Right ventricle myocardium inferior (tissue), 1 donor: ENCODE data around the gene CYTH2. TPM values are rescaled to one million over a fixed set of nuclear protein-coding genes. Genes with fewer than 3 reads are reported as not detected.

Experiments
- ATAC-seq: fragments of 200-7000 bp; cut with Tn5 transposase; one replicate; pipeline ENCODE4 v1.9.1; 2020; ENCODE audit warnings: mild to moderate bottlenecking, moderate library complexity
- DNase-seq: peaks from one replicate; pipeline ENCODE4 v3.0.0; 2021; ENCODE audit errors: missing footprints
- intact Hi-C: fragments of 100-400 bp; cut with DNase I; formaldehyde crosslinking; loops from one replicate; pipeline ENCODE4 v1.11.0; 2022
- total RNA-seq: library from RNA; stranded (reverse); fragmentation: NEBNext Ultra II Directional; extraction: Animal tissue kit (Norgen Biotek cat#: 25700); gene quantifications from one replicate; pipeline ENCODE4 v1.2.1, GENCODE V29; 2021
- donor health status: DM: no; HTN: yes; CAD: no; lungs with severe emphysema.

Gene CYTH2
- total RNA-seq, 1 donor from 2014 or later = 30.7 TPM

- intact Hi-C loops = no loop called here
- no peak for DNase-seq
- ATAC-seq = no peak
Observed at GRCh38 chr19:48520134-48520533, 51.0 kb downstream of the CYTH2 start.

DNA sequence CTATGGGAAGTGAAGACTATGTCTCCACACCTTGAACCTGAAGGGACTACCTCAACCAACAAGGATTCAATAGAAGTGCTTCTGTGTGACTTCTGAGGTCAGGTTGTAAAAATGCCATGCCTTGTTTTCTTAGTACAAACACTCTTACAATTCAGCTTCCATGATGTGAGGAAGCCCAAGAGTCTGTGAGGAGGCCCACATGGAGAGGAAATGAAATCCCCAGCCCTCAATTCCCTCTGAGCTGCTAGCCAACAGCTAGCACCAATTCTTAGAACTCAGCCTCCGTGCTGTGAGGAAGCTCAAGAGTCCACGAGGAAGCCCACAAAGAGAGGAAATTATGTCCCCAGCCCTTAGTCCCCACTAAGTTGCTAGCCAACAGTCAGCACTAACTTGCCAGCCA, 55.1 kb downstream of the CYTH2 start:
- no peak for DNase-seq
- ATAC-seq = no peak
- intact Hi-C loops = no loop called here

DNA sequence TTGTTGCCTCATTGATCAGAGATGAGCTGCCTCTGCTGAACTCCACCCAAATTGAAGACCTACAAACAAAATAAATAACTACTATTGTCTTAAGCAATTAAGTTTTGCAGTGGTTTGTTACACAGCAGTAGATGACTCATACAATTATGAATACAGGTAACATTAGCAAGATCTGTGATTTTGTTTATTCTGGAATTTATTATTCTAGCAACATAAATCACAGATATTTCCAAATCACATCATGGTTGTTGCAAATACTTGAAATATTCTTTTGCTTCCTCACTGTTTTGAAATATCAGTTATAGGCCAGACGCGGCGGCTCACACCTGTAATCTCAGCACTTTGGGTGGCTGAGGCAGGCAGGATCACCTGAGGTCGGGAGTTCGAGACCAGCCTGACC, 55.6 kb downstream of the CYTH2 start:
- intact Hi-C loops = no loop called here
- no peak for DNase-seq
- no peak for ATAC-seq

- intact Hi-C loops = no loop called here
- DNase-seq = no peak
- ATAC-seq = no peak
Observed at GRCh38 chr19:48529156-48529555, 60.0 kb downstream of the CYTH2 start.

GRCh38 chr19:48530066-48530720, 61.0 kb downstream of the CYTH2 start:
- intact Hi-C loops = no loop called here
- DNase-seq = no peak
- no peak for ATAC-seq

- intact Hi-C loops = no loop called here
- ATAC-seq (no peak), DNase-seq (no peak)
Observed at GRCh38 chr19:48530770-48531169, 61.6 kb downstream of the CYTH2 start.

Other genes with a start within 250 kb of the CYTH2 start
- gene CARD8, start 213.5 kb upstream of the CYTH2 start, total RNA-seq = 34.5 TPM
- 0.78 TPM for gene ZNF114, start 199.3 kb upstream of the CYTH2 start, total RNA-seq
- gene EMP3, start 143.8 kb upstream of the CYTH2 start, total RNA-seq = 54.3 TPM
- 106 TPM for gene TMEM143, start 105.4 kb upstream of the CYTH2 start, total RNA-seq
- gene SYNGR4, start 105.0 kb upstream of the CYTH2 start, total RNA-seq = not detected
- 73.5 TPM for gene KDELR1, start 77.8 kb upstream of the CYTH2 start, total RNA-seq
- gene GRIN2D, start 75.7 kb upstream of the CYTH2 start, total RNA-seq = 0.38 TPM
- 17.7 TPM for gene GRWD1, start 23.4 kb upstream of the CYTH2 start, total RNA-seq
- gene KCNJ14, start 13.8 kb upstream of the CYTH2 start, total RNA-seq = 0.19 TPM
- 0.70 TPM for gene LMTK3, start 42.5 kb downstream of the CYTH2 start, total RNA-seq
- 0.43 TPM for gene SULT2B1, start 82.8 kb downstream of the CYTH2 start, total RNA-seq
- not detected for gene SPACA4, start 137.4 kb downstream of the CYTH2 start, total RNA-seq
- not detected for gene FAM83E, start 145.7 kb downstream of the CYTH2 start, total RNA-seq
- gene RPL18, start 149.8 kb downstream of the CYTH2 start, total RNA-seq = 604 TPM
- gene SPHK2, start 150.1 kb downstream of the CYTH2 start, total RNA-seq = 7.2 TPM
- gene DBP, start 168.0 kb downstream of the CYTH2 start, total RNA-seq = 15.2 TPM
- gene CA11, start 176.8 kb downstream of the CYTH2 start, total RNA-seq = 8.4 TPM
- gene NTN5, start 203.6 kb downstream of the CYTH2 start, total RNA-seq = 0.14 TPM
- not detected for gene FUT2, start 226.6 kb downstream of the CYTH2 start, total RNA-seq